Pancreas (tissue), 10 donors: Measurements from ENCODE around the gene MYOZ1. TPM values are rescaled to one million over a fixed set of nuclear protein-coding genes. Genes with fewer than 3 reads are reported as not detected.
A peak's percentile ranks its signal among the peaks of the same experiment; 100 is the strongest.
"Not testable (repeated sequence)": the region's sequence is repeated elsewhere in the genome, so short reads cannot be mapped to it uniquely, and the experiment has no call there.

Experiments used
- ATAC-seq, 4 donors: fragments of 200-7000 bp; cut with Tn5 transposase; one replicate each; pipeline versions ENCODE4 v1.8.0 to v1.9.1; 2020; ENCODE audit warnings: mild to moderate bottlenecking in 4 of 4, moderate library complexity in 4 of 4
- DNase-seq, 6 donors: peaks; one replicate each; pipeline ENCODE4 v3.0.0-alpha.2; 2020
- FAIRE-seq: peaks from 2 replicates; lab custom pipeline; 2012; peaks lifted over from hg19 to GRCh38; lab: Jason Lieb, UNC
- H3K27ac ChIP-seq, 4 donors: fragments of 200-600 bp; sonication (generic); 1 replicate in 3 of 4; 2 replicates in 1 of 4; pipeline versions ENCODE4 v1.5.0 to v1.8.0; 2020
- H3K27me3 ChIP-seq, 4 donors: fragments of 200-600 bp; one replicate each; pipeline ENCODE4 v1.8.0; 2021
- H3K36me3 ChIP-seq, 3 donors: fragments of 200-600 bp; sonication (generic) in 1 of 3; one replicate each; pipeline versions ENCODE4 v1.5.0 to v1.8.0; 2020 to 2021
- H3K4me1 ChIP-seq, 3 donors: fragments of 200-600 bp; one replicate each; pipeline ENCODE4 v1.8.0; 2021
- H3K4me3 ChIP-seq, 4 donors: fragments of 200-600 bp; sonication (generic) in 2 of 4; one replicate each; pipeline versions ENCODE4 v1.5.0 to v1.8.0; 2020 to 2021
- H3K9me3 ChIP-seq, 4 donors: fragments of 200-600 bp; one replicate each; pipeline ENCODE4 v1.8.0; 2021
- WGBS, 2 donors: extraction: QIAGEN DNeasy Blood & Tissue Kit; methylation state at CpG; one replicate each; pipeline ENCODE4 v1.1.7; 2013; 5-methylcytosine and 5-hydroxymethylcytosine counted together
- intact Hi-C, 3 donors: fragments of 100-400 bp; cut with DNase I; formaldehyde crosslinking; loops; one replicate each; pipeline versions ENCODE4 v1.11.1 to v1.14.2; 2022
- polyA plus RNA-seq, 2 donors: library from polyadenylated mRNA; stranded (reverse); fragments of 200-250 nt; gene quantifications; one replicate each; pipeline ENCODE4 v1.2.3, GENCODE V29; 2013
- total RNA-seq, 6 donors: library from RNA; stranded (reverse); fragmentation: NEBNext Ultra II Directional in 4 of 6; extraction: Animal tissue kit (Norgen Biotek cat#: 25700) in 4 of 6; gene quantifications; one replicate each; pipeline versions ENCODE4 v1.2.1 to v1.2.4, GENCODE V29; 2021 to 2023
- TF ChIP-seq, protein P1 (sequence below), 4 donors: fragments of 200-600 bp; sonication (generic) in 3 of 4; IDR thresholded peaks; one replicate each; pipeline versions ENCODE4 v1.5.0 to v1.8.0; 2021; ENCODE audit warnings: antibody characterized with exemption in 4 of 4
- donor health status: healthy with polysubstance abuse.
- donor health status: DM: no; HTN: no; CAD: no; lungs with moderate emphysema.
- donor health status: DM: no; HTN: no; CAD: no.
- donor health status: control.
- donor health status: control.
- donor health status: Bipolar disorder and iron deficiency.
- donor health status: DM: yes; HTN: yes; CAD: no.
- donor health status: DM: no; HTN: no; CAD: no.
- donor health status: DM: no; HTN: no; CAD: no.
- donor health status: DM: yes; HTN: yes; CAD: no.

The MYOZ1 gene
- total and polyA plus RNA-seq, 8 donors = 0.11 to 1.2 (median 0.26) TPM; not detected in 4

DNA sequence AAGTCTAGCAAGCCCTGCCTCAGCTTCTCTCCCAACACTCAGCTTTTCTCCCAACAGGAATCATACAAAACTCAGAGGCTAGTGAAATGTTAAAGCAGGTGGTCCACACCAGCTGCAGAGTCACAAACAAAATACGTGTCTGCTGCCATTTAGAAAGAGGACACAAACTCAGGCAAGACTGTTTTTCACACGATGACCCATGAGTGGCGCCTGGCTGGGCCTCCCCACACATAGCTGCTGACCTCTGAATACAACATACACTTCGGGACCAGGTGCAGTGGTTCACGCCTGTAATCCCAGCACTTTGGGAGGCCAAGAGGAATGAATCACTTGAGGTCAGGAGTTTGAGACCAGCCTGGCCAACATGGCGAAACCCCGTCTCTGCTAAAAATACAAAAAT lies 21.4 kb upstream of the MYOZ1 start:
- DNase-seq = peak in 1 of 6 donors; percentile 3
- H3K36me3 ChIP-seq, H3K9me3 ChIP-seq, H3K4me3 ChIP-seq, intact Hi-C loops, H3K4me1 ChIP-seq, ATAC-seq, FAIRE-seq, H3K27me3 ChIP-seq, H3K27ac ChIP-seq: not testable (repeated sequence)
- 76 to 86% methylated on average over 7 of the region's 7 CpGs for WGBS, 2 donors

DNA sequence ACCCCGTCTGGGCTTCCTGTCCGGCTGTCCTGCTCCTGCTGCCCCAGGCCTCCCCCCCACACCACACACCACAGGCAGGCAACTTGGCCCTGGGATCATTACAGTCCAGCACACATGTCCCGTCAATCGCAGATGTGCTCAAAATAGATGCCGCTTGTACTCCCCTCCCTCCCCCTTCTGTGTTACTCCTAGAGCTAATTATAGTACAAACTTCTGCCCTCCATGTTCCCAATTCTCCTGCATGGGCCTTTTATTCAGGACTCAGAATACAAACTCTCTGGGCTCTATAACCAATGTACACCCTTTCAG lies 14.7 kb upstream of the MYOZ1 start, which contains the start of gene SYNPO2L:
Gene SYNPO2L (minus strand): TSS at position 40 of the 309 bp plus-strand sequence. CDS start 107 bp downstream, outside the sequence.
- WGBS, 2 donors = 70 to 85% methylated on average over 5 of the region's 5 CpGs
- no peak for FAIRE-seq
- H3K27me3 ChIP-seq = no peaks in the 10 kb centered on the region
- no peak for DNase-seq
- H3K9me3 ChIP-seq = no peaks in the 10 kb centered on the region
- H3K36me3 ChIP-seq = no peaks in the 10 kb centered on the region
- intact Hi-C loops = no loop called here
- no peaks in the 10 kb centered on the region for H3K4me1 ChIP-seq
- TF ChIP-seq, protein P1, sequence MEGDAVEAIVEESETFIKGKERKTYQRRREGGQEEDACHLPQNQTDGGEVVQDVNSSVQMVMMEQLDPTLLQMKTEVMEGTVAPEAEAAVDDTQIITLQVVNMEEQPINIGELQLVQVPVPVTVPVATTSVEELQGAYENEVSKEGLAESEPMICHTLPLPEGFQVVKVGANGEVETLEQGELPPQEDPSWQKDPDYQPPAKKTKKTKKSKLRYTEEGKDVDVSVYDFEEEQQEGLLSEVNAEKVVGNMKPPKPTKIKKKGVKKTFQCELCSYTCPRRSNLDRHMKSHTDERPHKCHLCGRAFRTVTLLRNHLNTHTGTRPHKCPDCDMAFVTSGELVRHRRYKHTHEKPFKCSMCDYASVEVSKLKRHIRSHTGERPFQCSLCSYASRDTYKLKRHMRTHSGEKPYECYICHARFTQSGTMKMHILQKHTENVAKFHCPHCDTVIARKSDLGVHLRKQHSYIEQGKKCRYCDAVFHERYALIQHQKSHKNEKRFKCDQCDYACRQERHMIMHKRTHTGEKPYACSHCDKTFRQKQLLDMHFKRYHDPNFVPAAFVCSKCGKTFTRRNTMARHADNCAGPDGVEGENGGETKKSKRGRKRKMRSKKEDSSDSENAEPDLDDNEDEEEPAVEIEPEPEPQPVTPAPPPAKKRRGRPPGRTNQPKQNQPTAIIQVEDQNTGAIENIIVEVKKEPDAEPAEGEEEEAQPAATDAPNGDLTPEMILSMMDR (IDR thresholded peaks at IDR 0.05) = no peak
- no peak for ATAC-seq
- no peak within 1 kb of the TSS for H3K27ac ChIP-seq
- no peak within 1 kb of the TSS for H3K4me3 ChIP-seq

DNA sequence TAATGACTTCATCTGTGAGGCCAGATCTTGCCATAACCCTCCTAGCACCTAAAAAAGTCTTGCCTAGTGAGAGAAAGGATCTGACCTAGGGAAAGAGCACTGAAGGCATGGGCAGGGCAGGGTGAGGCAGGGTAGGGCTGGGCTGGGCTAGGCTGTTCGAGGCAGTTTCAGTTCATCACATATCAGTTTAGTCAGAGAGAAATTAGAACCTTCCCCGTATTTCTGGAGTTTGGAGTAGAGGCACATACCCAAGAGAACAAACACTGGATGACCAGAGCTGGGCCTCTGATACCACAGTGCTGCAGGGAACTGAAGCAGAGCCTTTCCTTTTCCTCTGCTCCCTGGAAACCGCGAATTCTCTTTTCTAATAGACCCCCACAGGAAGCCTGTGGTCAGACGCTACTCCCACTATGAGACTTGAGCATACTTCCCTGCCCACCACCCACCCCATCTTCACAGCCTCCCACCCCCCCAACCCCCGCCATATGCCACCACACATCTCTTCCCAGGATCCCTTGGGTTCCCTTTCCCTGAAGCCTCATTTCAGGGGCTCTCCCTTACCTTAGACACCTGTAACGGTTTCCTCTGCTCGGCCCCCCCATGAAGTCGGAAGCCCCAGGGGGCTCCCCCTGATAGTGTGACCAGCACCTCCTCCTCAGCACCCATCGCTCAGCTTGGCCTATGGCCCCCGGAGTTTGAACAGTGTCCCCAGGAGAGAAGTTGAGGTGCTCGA lies 14.1 kb upstream of the MYOZ1 start:
- no peaks in the 10 kb centered on the region for H3K27me3 ChIP-seq
- no peak overlapping the region for H3K4me3 ChIP-seq
- H3K36me3 ChIP-seq = no peaks in the 10 kb centered on the region
- no peak overlapping the region for H3K27ac ChIP-seq
- 86 to 92% methylated on average over 12 of the region's 12 CpGs for WGBS, 2 donors
- DNase-seq (no peak), FAIRE-seq (no peak), ATAC-seq (no peak)
- H3K9me3 ChIP-seq = no peaks in the 10 kb centered on the region
- TF ChIP-seq, protein P1 (IDR thresholded peaks at IDR 0.05) = no peak
- no peaks in the 10 kb centered on the region for H3K4me1 ChIP-seq
- intact Hi-C loops = no loop called here

DNA sequence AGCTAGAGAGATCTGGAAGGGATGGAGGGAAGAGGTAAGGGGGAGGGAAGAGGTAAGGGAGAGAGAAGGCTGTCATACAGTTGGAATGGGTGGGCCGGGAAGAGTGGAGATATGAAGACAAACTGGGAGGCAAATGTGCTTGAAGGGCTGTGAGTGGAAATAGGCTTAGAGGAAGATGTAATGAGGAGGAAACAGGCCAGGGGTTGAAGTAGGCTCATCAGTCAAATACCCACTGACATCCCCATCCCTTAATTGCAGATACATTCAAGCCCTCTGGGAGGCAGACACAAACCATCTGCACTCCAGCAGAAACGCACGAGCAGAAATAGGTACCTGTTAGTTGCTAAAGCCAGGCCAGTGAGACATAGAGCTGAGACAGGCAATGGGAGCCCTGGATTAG lies 12.4 kb upstream of the MYOZ1 start:
- ATAC-seq (peak in 2 of 4 donors; percentile 24 to 31), DNase-seq (no peak), FAIRE-seq (no peak)
- H3K27ac ChIP-seq = no peak overlapping the region
- no peak overlapping the region for H3K4me3 ChIP-seq
- H3K27me3 ChIP-seq = no peaks in the 10 kb centered on the region
- 71 to 78% methylated on average over 3 of the region's 3 CpGs for WGBS, 2 donors
- TF ChIP-seq, protein P1 (IDR thresholded peaks at IDR 0.05) = no peak
- intact Hi-C loops = no loop called here
- no peaks in the 10 kb centered on the region for H3K4me1 ChIP-seq
- H3K36me3 ChIP-seq = no peaks in the 10 kb centered on the region
- no peaks in the 10 kb centered on the region for H3K9me3 ChIP-seq

DNA sequence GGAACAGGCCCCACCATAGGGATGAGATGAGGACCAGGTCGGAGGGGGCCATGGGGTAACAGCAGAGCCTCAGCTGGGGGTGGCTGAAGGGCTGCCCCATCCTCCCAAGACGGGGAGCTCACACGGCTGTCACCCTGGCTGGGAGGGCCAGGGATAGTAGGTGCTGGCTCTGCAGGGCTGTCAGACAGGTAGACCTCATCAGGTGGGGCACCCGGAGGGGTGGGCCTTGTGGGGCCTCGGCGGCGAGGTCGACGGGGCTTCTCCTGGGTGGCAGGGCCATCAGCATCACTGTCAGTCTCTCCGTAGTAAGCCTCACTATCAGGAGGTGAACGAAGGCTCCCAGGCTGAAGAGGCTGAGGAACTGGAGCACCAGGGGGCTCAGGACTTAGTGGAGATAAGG lies 11.9 kb upstream of the MYOZ1 start:
- DNase-seq (no peak), ATAC-seq (no peak), FAIRE-seq (no peak)
- intact Hi-C loops = no loop called here
- Histone ChIP-seq H3K9me3 (no peaks in the 10 kb centered on the region), H3K36me3 (no peaks in the 10 kb centered on the region), H3K4me3 (no peak overlapping the region), H3K27me3 (no peaks in the 10 kb centered on the region), H3K27ac (no peak overlapping the region), H3K4me1 (no peaks in the 10 kb centered on the region)
- TF ChIP-seq, protein P1 (IDR thresholded peaks at IDR 0.05) = no peak
- WGBS, 2 donors = 81% methylated on average over 11 of the region's 11 CpGs
